Mammary epithelial cell (primary cell): Measurements from ENCODE around the gene GABRR1.

Source experiments
- CTCF ChIP-seq, 2 donors: IDR thresholded peaks in 1 of 2; conservative IDR thresholded peaks in 1 of 2; 2 replicates each; pipeline ENCODE4 v1.5.1; 2011 to 2012; ENCODE audit warnings: inconsistent platforms in 2 of 2, low read length in 2 of 2, mild to moderate bottlenecking in 2 of 2, control low read depth in 1 of 2, low read depth in 1 of 2; ENCODE audit not compliant: insufficient read depth in 1 of 2; ENCODE audit errors: extremely low read depth in 1 of 2
- EZH2 ChIP-seq: IDR thresholded peaks from 2 replicates; pipeline ENCODE4 v1.6.1; 2012; ENCODE audit warnings: low read length, inconsistent platforms, borderline replicate concordance

- no peak for TF ChIP-seq CTCF (conservative IDR thresholded peaks at IDR 0.05 in 1 of 2, IDR thresholded peaks at IDR 0.05 in 1 of 2; ENCODE audit: extremely low read depth in 1 of 2, insufficient read depth in 1 of 2, low read depth in 1 of 2, low read length in 2 of 2)
- TF ChIP-seq EZH2: no peak
Observed at GRCh38 chr6:89144354-89144906, 72.7 kb downstream of the GABRR1 start.
